HCT116 (cell line): ENCODE results near the gene RNF112. TPM values are rescaled to one million over a fixed set of nuclear protein-coding genes. Genes with fewer than 3 reads are reported as not detected.

Source experiments
- ATAC-seq: fragments of 200-7000 bp; cut with Tn5 transposase; 2 replicates; pipeline ENCODE4 v1.9.1; 2020; ENCODE audit warnings: mild to moderate bottlenecking, moderate library complexity
- BruUV-seq: library from RNA; stranded (reverse); fragments of 400-500 nt; replicated peaks from 2 replicates; lab custom pipeline; 2021; lab: Mats Ljungman, UMichigan
- CTCF ChIA-PET: fragments of 300-600 bp; sonication (Branson Sonifier 250); formaldehyde crosslinking; loops from one replicate; lab custom pipeline; 2021; ENCODE audit warnings: antibody characterized with exemption; lab: Charles Lee
- POLR2A ChIA-PET: fragments of 300-600, 350-600 bp; sonication (Branson Sonifier 250); formaldehyde crosslinking; loops from one replicate; lab custom pipeline; 2021; ENCODE audit warnings: antibody characterized with exemption; lab: Charles Lee
- RAD21 ChIA-PET, 2 experiments: fragments of 300-600 bp; sonication (Branson Sonifier 250); formaldehyde crosslinking; loops; one replicate each; lab custom pipeline; 2023; ENCODE audit warnings: low total read pairs in 2 of 2; ENCODE audit not compliant: uncharacterized antibody in 2 of 2, unreplicated experiment in 2 of 2, low non-redundant PET in 1 of 2; lab: Charles Lee
- DNase-seq: peaks from one replicate; pipeline ENCODE4 v3.0.0-alpha.2; 2010; ENCODE audit warnings: low read depth, low spot score
- H2AFZ ChIP-seq: fragments of 200-600 bp; shearing (Covaris generic), sonication (generic); 2 replicates; pipeline ENCODE4 v1.6.1; 2017; ENCODE audit warnings: low read depth, mixed run types, mixed read lengths, antibody characterized with exemption, low read length; ENCODE audit not compliant: poor library complexity, severe bottlenecking
- H3K27ac ChIP-seq: 2 replicates; pipeline ENCODE4 v1.5.1; 2012; ENCODE audit warnings: low read depth, low read length
- H3K27me3 ChIP-seq: fragments of 200-600 bp; sonication (generic); 2 replicates; pipeline ENCODE4 v1.6.1; 2016; ENCODE audit warnings: mixed run types, low read length, mixed read lengths; ENCODE audit not compliant: insufficient read depth
- H3K36me3 ChIP-seq, 2 experiments: fragments of 200-500 bp in 1 of 2; fragments of 200-600 bp in 1 of 2; sonication (Bioruptor generic) in 1 of 2; sonication (generic) in 1 of 2; 2 replicates each; pipeline versions ENCODE4 v1.5.1 to v1.6.1; 2014 to 2016; ENCODE audit warnings: low read length in 2 of 2, inconsistent platforms in 1 of 2, mixed read lengths in 1 of 2, mixed run types in 1 of 2; ENCODE audit not compliant: insufficient read depth in 2 of 2, control insufficient read depth in 1 of 2
- H3K4me1 ChIP-seq, 2 experiments: fragments of 200-600 bp in 1 of 2; sonication (generic) in 1 of 2; 2 replicates each; pipeline versions ENCODE4 v1.5.1 to v1.6.1; 2012 to 2017; ENCODE audit warnings: low read length in 2 of 2, inconsistent platforms in 1 of 2, mild to moderate bottlenecking in 1 of 2, mixed read lengths in 1 of 2, mixed run types in 1 of 2, moderate library complexity in 1 of 2; ENCODE audit not compliant: insufficient read depth in 2 of 2, control insufficient read depth in 1 of 2
- H3K4me2 ChIP-seq: fragments of 200-600 bp; sonication (generic); 2 replicates; pipeline ENCODE4 v1.6.1; 2017; ENCODE audit warnings: mixed run types, low read length, mixed read lengths
- H3K4me3 ChIP-seq, 2 experiments: fragments of 200-600 bp in 1 of 2; sonication (generic) in 1 of 2; replicated peaks in 1 of 2; 2 replicates each; pipeline ENCODE4 v1.5.1; 2011 to 2016; ENCODE audit warnings: low read length in 2 of 2, control low read depth in 1 of 2, low read depth in 1 of 2, mild to moderate bottlenecking in 1 of 2, mixed read lengths in 1 of 2, mixed run types in 1 of 2
- H3K79me2 ChIP-seq: fragments of 200-600 bp; sonication (generic); 2 replicates; pipeline ENCODE4 v1.6.1; 2017; ENCODE audit warnings: mild to moderate bottlenecking, mixed run types, low read length, moderate library complexity, mixed read lengths; ENCODE audit not compliant: insufficient read depth
- H3K9ac ChIP-seq: fragments of 200-600 bp; sonication (generic); 2 replicates; pipeline ENCODE4 v1.6.1; 2016; ENCODE audit warnings: low read length, mixed read lengths
- H3K9me2 ChIP-seq: fragments of 200-600 bp; sonication (generic), shearing (Covaris generic); 2 replicates; pipeline ENCODE4 v1.6.1; 2017; ENCODE audit warnings: mixed run types, mild to moderate bottlenecking, moderate library complexity; ENCODE audit not compliant: insufficient read depth
- H3K9me3 ChIP-seq, 2 experiments: fragments of 200-500 bp in 1 of 2; fragments of 200-600 bp in 1 of 2; sonication (Bioruptor generic) in 1 of 2; sonication (generic) in 1 of 2; 2 replicates each; pipeline ENCODE4 v1.6.1; 2014 to 2017; ENCODE audit warnings: low read length in 2 of 2, mixed read lengths in 2 of 2, inconsistent platforms in 1 of 2, low read depth in 1 of 2, mild to moderate bottlenecking in 1 of 2, mixed run types in 1 of 2, moderate library complexity in 1 of 2; ENCODE audit not compliant: control insufficient read depth in 1 of 2, insufficient read depth in 1 of 2
- H4K20me1 ChIP-seq: fragments of 200-600 bp; sonication (generic), shearing (Covaris generic); 2 replicates; pipeline ENCODE4 v1.6.1; 2017; ENCODE audit warnings: mixed run types, mild to moderate bottlenecking, moderate library complexity; ENCODE audit not compliant: insufficient read depth
- CBX3 ChIP-seq: IDR thresholded peaks from 2 replicates; pipeline ENCODE4 v1.6.1; 2012; ENCODE audit warnings: low read depth
- EGR1 ChIP-seq: IDR thresholded peaks from 2 replicates; pipeline ENCODE4 v1.6.1; 2012; ENCODE audit warnings: low read depth
- ELF1 ChIP-seq: IDR thresholded peaks from 2 replicates; pipeline ENCODE4 v1.6.1; 2012; ENCODE audit warnings: low read depth, borderline replicate concordance
- EZH2 ChIP-seq: fragments of 200-600 bp; sonication (generic); IDR thresholded peaks from 2 replicates; pipeline ENCODE4 v1.6.1; 2017; ENCODE audit warnings: antibody characterized with exemption, mixed run types
- EZH2phosphoT487 ChIP-seq: fragments of 200-600 bp; IDR thresholded peaks from 2 replicates; pipeline ENCODE4 v1.6.1; 2018; ENCODE audit warnings: antibody characterized with exemption, borderline replicate concordance
- FOSL1 ChIP-seq: IDR thresholded peaks from 2 replicates; pipeline ENCODE4 v1.6.1; 2012; ENCODE audit warnings: low read depth
- JUND ChIP-seq: IDR thresholded peaks from 2 replicates; pipeline ENCODE4 v1.6.1; 2012
- POLR2A ChIP-seq: IDR thresholded peaks from 2 replicates; pipeline ENCODE4 v1.7.0; 2011; ENCODE audit warnings: borderline replicate concordance; ENCODE audit not compliant: insufficient read depth, insufficient read length; ENCODE audit errors: extremely low read depth
- POLR2AphosphoS5 ChIP-seq: IDR thresholded peaks from 2 replicates; pipeline ENCODE4 v1.6.1; 2011; ENCODE audit warnings: mild to moderate bottlenecking, low read depth, low read length, moderate library complexity
- RAD21 ChIP-seq: IDR thresholded peaks from 2 replicates; pipeline ENCODE4 v1.6.1; 2012; ENCODE audit warnings: low read depth, mild to moderate bottlenecking
- SRF ChIP-seq: IDR thresholded peaks from 2 replicates; pipeline ENCODE4 v1.6.1; 2012; ENCODE audit warnings: low read depth
- YY1 ChIP-seq: IDR thresholded peaks from 2 replicates; pipeline ENCODE4 v1.6.1; 2011; ENCODE audit warnings: low read length, low read depth, moderate library complexity, mild to moderate bottlenecking; ENCODE audit not compliant: insufficient replicate concordance; ENCODE audit errors: extremely low read depth
- ZFX ChIP-seq: fragments of 450-650 bp; IDR thresholded peaks from 2 replicates; pipeline ENCODE4 v1.6.1; 2017
- intact Hi-C: fragments of 100-400 bp; cut with micrococcal nuclease; formaldehyde crosslinking; loops from 2 replicates; pipeline ENCODE4 v1.10.0; 2022
- total RNA-seq: library from RNA; stranded (reverse); gene quantifications from one replicate; pipeline ENCODE4 v1.2.1, GENCODE V29; 2021; ENCODE audit not compliant: unreplicated experiment
- TF ChIP-seq, protein P1 (sequence below): IDR thresholded peaks from 2 replicates; pipeline ENCODE4 v1.6.1; 2012; ENCODE audit warnings: low read depth
- TF ChIP-seq, protein P2 (sequence below): IDR thresholded peaks from 2 replicates; pipeline ENCODE4 v1.6.1; 2012
- TF ChIP-seq, protein P3 (sequence below): IDR thresholded peaks from 2 replicates; pipeline ENCODE4 v1.6.1; 2012
- TF ChIP-seq, protein P4 (sequence below), 3 experiments: fragments of 200-600 bp in 1 of 3; sonication (generic) in 1 of 3; IDR thresholded peaks in 2 of 3; conservative IDR thresholded peaks in 1 of 3; 2 replicates each; pipeline ENCODE4 v1.5.1; 2012 to 2017; ENCODE audit warnings: low read depth in 2 of 3, low read length in 2 of 3, antibody characterized with exemption in 1 of 3, borderline replicate concordance in 1 of 3, control low read depth in 1 of 3, mild to moderate bottlenecking in 1 of 3, mixed read lengths in 1 of 3, mixed run types in 1 of 3, moderate library complexity in 1 of 3; ENCODE audit not compliant: insufficient read depth in 1 of 3

RNF112 gene
- total RNA-seq, 1 experiment from 2014 or later: 0.98 TPM

DNA sequence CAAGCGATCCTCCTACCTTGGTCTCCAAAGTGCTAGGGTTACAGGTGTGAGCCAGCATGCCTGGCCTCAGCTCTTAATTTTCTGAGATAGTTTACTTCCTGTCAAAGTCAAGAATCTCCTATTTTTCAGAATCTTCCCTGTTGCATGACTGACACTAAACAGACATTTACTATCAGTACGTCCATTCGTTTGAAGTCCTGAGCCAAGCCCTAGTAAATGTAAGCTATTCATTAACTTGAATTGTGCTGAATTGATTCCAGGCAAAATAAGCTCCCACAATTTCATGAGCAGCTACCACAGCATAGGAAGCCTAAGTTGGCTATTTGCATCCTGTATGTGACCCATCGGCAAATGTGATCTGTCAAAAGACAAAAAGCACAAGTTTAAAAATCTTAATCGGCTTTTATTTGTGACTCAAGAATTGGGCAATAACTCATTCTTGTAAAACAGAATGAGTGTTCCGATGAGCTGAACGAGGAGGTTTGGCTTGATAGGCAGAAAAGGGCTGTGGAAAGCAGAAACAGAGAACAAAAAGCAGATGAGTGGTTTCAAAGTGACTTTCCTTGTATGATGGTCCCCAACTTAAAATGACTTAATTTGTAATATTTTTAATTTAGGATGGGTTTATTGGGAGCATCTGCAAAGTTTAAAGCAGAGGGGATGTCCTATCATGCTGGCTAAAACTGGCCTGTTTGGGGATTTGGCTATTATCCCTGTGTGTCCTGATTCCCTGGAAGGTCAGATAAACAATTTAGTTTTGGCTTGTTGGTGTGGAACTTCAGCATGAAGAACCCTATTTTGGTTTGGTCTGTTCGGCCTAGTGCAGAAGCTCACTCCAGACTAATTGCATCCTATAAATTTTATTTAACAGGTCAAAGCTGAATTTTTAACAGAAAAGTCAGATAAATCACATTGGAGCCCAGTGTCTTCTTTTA lies 14.2 kb downstream of the RNF112 start:
- Histone ChIP-seq H3K27ac (no peak overlapping the region), H3K27me3 (no peaks in the 10 kb centered on the region), H3K4me1 (no peaks in the 10 kb centered on the region), H3K4me3 (no peak overlapping the region), H3K9me3 (no peaks in the 10 kb centered on the region), H4K20me1 (no peaks in the 10 kb centered on the region), H3K4me2 (no peak overlapping the region), H3K36me3 (no peaks in the 10 kb centered on the region), H2AFZ (no peak overlapping the region), H3K9ac (no peak overlapping the region), H3K79me2 (no peaks in the 10 kb centered on the region), H3K9me2 (no peaks in the 10 kb centered on the region)
- RAD21 ChIA-PET: no interaction called here
- POLR2A ChIA-PET: no interaction called here
- no peak for DNase-seq
- intact Hi-C loops: no loop called here
- CTCF ChIA-PET: no interaction called here
- no peak for TF ChIP-seq SRF
- no peak for TF ChIP-seq ZFX
- no peak for TF ChIP-seq ELF1
- no peak for TF ChIP-seq YY1
- TF ChIP-seq EGR1: no peak
- TF ChIP-seq RAD21: no peak
- no peak for TF ChIP-seq EZH2
- no peak for TF ChIP-seq FOSL1
- TF ChIP-seq, protein P1, sequence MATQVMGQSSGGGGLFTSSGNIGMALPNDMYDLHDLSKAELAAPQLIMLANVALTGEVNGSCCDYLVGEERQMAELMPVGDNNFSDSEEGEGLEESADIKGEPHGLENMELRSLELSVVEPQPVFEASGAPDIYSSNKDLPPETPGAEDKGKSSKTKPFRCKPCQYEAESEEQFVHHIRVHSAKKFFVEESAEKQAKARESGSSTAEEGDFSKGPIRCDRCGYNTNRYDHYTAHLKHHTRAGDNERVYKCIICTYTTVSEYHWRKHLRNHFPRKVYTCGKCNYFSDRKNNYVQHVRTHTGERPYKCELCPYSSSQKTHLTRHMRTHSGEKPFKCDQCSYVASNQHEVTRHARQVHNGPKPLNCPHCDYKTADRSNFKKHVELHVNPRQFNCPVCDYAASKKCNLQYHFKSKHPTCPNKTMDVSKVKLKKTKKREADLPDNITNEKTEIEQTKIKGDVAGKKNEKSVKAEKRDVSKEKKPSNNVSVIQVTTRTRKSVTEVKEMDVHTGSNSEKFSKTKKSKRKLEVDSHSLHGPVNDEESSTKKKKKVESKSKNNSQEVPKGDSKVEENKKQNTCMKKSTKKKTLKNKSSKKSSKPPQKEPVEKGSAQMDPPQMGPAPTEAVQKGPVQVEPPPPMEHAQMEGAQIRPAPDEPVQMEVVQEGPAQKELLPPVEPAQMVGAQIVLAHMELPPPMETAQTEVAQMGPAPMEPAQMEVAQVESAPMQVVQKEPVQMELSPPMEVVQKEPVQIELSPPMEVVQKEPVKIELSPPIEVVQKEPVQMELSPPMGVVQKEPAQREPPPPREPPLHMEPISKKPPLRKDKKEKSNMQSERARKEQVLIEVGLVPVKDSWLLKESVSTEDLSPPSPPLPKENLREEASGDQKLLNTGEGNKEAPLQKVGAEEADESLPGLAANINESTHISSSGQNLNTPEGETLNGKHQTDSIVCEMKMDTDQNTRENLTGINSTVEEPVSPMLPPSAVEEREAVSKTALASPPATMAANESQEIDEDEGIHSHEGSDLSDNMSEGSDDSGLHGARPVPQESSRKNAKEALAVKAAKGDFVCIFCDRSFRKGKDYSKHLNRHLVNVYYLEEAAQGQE: no peak
- no peak for TF ChIP-seq CBX3
- TF ChIP-seq, protein P2, sequence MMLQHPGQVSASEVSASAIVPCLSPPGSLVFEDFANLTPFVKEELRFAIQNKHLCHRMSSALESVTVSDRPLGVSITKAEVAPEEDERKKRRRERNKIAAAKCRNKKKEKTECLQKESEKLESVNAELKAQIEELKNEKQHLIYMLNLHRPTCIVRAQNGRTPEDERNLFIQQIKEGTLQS: no peak
- TF ChIP-seq, protein P3, sequence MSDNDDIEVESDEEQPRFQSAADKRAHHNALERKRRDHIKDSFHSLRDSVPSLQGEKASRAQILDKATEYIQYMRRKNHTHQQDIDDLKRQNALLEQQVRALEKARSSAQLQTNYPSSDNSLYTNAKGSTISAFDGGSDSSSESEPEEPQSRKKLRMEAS: no peak
- no peak for TF ChIP-seq POLR2A
- no peak for TF ChIP-seq POLR2AphosphoS5
- TF ChIP-seq EZH2phosphoT487: no peak
- TF ChIP-seq, protein P4, sequence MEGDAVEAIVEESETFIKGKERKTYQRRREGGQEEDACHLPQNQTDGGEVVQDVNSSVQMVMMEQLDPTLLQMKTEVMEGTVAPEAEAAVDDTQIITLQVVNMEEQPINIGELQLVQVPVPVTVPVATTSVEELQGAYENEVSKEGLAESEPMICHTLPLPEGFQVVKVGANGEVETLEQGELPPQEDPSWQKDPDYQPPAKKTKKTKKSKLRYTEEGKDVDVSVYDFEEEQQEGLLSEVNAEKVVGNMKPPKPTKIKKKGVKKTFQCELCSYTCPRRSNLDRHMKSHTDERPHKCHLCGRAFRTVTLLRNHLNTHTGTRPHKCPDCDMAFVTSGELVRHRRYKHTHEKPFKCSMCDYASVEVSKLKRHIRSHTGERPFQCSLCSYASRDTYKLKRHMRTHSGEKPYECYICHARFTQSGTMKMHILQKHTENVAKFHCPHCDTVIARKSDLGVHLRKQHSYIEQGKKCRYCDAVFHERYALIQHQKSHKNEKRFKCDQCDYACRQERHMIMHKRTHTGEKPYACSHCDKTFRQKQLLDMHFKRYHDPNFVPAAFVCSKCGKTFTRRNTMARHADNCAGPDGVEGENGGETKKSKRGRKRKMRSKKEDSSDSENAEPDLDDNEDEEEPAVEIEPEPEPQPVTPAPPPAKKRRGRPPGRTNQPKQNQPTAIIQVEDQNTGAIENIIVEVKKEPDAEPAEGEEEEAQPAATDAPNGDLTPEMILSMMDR (IDR thresholded peaks at IDR 0.05 in 2 of 3, conservative IDR thresholded peaks at IDR 0.05 in 1 of 3; ENCODE audit: borderline replicate concordance in 1 of 3, insufficient read depth in 1 of 3, low read depth in 2 of 3, low read length in 2 of 3): no peak
- TF ChIP-seq JUND: no peak
- BruUV-seq: no TSS peak
- no peak for ATAC-seq
